ENCODE results near the gene PLSCR2. TPM values are rescaled to one million over a fixed set of nuclear protein-coding genes. Genes with fewer than 3 reads are reported as not detected.
"Not testable (repeated sequence)": the region's sequence is repeated elsewhere in the genome, so short reads cannot be mapped to it uniquely, and the experiment has no call there.

PLSCR2 gene
- total RNA-seq, result not detected
- long read RNA-seq, result 0 reads

DNA sequence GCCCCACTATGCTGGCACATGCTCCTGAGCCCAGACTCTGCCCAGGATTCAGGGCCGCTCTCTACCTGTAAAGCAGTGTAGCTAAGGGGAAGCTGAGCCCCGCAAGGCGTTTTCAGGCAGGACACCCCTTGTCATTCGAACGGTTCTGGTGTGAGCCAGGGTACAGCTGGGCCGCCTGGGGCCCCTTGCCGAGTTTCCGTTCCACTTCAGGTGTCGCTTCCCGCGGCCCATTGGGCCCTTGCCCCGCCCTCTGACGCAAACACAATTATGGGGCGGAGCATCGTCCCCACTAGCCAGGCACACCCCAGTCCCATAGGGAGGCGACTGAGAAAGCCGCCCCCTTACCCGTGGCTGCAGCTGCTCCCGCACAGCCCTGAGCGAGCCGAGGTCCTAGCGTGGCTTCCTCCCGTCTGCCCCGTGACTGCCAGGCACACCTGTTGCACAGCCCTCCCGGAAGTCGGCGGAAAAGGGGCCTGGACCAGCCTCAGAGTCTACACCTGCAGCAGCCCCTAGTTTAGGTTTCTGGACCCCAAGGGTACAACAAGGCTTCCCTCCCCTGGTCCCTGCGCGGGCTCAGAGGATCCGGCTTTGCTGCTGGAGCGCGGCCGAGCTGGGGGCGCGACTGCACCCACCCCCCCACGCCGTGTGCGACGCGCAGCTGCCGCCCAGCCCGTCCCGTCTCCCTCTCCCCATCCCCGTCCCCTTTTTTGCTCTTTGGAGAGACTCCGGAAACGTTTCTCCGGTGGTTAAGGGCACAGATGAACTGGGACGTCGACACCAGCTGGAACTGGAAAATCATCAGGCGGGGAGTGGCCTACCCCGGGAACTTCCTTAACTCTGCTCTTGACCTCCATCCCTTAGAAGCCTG is at the start of gene PLSCR2:
Gene PLSCR2, minus strand, starts transcription at position 412 of the 868 bp plus-strand sequence. CDS start 9,657 bp downstream, outside the sequence.
- DNase-seq (ENCODE audit: low spot score), result peak; percentile 91

DNA sequence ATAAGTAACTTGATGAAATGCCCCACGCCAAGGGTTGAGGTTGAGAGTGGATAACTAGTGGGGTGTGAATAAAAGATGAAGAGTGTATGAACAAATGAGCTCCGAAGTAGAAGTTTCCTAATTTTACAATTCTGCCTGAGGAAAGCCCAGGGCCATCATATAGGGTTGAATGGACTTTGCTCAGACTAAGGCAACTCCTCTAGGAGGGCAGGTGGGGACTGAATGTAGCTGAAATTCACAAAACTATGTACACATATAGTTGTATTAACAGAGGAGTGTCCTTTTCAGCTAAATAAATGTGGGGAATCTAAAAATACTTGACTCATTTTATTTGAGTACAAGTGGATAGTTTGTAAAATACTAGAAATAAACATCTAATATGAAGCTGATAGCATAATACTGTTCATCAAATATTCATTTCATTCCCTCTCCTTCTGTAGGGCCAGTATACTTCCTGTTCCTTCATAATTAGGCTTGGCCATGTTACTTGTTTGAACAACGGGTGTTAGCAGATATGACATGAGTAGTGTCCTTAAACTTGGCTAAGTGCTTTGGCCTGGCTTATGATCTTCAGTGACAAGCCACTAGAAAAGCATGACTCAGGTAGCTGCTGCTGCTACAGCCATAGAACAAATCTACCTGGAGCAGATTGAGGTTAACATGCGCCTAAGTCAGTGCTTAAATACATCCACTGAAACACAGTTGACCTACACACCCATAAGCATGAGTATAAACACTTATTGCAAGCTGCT is 48.5 kb upstream of the PLSCR2 start:
- no peak for DNase-seq (ENCODE audit: low spot score)

GRCh38 chr3:146513386-146514051 is 44.2 kb upstream of the PLSCR2 start:
- no peak for DNase-seq (ENCODE audit: low spot score)

GRCh38 chr3:146511402-146512134 is 42.2 kb upstream of the PLSCR2 start:
- no peak for DNase-seq (ENCODE audit: low spot score)

DNA sequence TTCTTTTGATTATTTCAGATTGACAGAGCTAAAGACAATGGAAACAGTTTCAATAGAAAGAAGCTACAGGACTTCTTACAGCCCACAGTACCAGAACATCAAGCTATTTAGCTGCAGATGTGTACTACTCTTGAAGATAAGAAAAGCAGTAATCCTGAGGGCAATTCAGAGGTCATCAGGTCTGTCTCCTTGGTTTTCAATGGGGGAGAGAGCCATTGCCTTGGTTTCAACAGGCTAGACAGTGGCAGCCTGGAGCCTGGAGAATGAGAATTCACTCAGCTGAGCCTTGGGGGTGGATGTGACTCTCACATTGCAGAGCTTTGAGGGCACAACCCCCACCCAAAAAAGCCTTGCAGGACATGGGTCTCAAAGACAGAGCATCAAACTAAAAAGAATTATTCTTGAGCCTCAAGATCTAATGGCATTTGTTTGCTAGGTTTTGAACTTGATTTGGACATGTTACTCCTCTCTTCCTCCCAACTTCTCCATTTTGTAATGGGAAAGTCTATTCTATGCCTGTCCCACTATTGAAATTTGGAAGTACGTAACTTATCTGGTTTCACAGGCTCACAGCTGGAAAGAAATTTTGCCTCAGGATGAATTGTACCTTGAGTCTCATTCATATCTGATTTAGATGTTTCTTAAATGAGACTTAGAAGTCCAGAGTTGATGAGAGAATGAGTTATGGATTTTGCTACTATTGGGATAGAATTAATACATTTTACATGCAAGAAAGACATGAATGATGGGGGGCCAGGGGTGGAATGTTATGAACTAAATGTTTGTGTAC is 38.2 kb upstream of the PLSCR2 start:
- DNase-seq (ENCODE audit: low spot score), result no peak

GRCh38 chr3:146505516-146505915 is 36.2 kb upstream of the PLSCR2 start:
- no peak for DNase-seq (ENCODE audit: low spot score)

DNA sequence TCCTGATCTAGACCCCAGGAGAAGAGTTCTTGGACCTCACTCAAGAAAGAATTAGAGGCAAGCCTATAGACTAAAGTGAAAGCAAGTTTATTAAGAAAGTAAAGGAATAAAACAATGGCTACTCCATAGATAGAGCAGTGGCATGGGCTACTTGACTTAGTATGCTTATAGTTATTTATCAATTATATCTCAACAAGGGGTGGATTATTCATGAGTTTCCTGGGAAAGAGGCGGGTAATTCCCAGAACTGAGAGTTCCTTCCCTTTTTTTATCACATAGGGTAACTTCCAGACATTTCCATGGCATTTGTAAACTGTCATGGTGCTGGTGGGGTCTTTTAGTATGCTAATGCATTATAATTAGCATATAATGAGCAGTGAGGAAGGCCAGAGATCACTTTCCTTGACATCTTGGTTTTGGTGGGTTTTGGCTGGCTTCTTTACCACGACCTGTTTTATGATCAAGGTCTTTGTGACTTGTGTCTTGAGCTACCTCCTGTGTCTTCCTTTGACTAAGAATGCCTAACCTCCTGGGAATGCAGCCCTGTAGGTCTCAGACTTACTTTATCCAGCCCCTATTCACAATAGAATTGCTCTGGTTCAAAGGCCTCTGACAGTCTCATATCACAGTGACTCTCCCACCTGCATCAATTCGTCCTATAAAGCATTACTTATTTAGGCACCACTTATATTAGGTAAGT is 35.3 kb upstream of the PLSCR2 start:
- no peak for DNase-seq (ENCODE audit: low spot score)

- no peak for DNase-seq (ENCODE audit: low spot score)
These were observed 34.3 kb upstream of the PLSCR2 start for GRCh38 chr3:146503461-146504202.

- DNase-seq (ENCODE audit: low spot score), result no peak
These were observed 33.6 kb upstream of the PLSCR2 start for GRCh38 chr3:146502887-146503460.

GRCh38 chr3:146501752-146502151 is 32.4 kb upstream of the PLSCR2 start:
- DNase-seq (ENCODE audit: low spot score), result no peak

DNA sequence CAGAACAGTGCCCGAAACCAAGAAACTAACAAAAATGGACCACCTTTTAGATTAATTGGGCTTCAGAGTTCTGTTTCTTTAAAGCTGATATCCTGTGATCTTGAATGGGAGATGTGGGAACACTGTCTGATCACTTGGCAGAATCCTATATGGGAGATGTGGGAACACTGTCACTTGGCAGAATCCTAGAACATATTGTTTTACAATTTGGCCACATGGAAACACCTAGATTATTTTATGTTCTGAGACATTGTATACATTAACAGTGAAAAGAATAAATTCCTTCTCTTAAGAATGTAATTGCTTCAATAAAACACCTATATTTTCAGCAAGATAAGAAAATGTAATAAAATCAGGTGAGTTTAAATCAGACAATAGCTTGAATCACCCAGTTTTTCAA is 30.3 kb upstream of the PLSCR2 start:
- no peak for DNase-seq (ENCODE audit: low spot score)

DNA sequence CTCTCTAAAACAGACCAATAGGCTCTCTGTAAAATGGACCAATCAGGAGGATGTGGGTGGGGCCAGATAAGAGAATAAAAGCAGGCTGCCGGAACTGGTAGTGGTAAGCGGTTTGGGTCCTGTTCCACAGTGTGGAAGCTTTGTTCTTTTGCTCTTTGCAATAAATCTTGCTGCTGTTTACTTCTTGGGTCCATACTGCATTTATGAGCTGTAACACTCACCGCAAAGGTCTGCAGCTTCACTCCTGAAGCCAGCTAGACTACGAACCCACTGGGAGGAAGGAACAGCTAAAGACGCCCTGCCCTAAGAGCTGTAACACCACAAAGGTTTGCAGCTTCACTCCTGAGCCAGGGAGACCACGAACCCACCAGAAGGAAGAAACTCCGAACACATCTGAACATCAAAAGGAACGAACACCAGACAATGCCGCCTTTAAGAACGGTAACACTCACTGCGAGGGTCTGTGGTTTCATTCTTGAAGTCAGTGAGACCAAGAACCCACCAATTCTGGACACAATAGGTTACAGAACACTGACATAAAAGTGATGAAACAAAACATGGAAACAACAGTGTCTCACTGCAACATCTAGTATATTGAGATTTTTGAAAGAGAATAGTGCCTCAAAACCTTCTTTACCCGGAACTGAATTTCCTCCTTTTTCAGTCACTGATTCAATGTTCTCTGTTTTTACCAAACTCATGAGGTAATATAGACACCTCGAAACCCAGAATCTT is 28.8 kb upstream of the PLSCR2 start:
- no peak for DNase-seq (ENCODE audit: low spot score)

DNA sequence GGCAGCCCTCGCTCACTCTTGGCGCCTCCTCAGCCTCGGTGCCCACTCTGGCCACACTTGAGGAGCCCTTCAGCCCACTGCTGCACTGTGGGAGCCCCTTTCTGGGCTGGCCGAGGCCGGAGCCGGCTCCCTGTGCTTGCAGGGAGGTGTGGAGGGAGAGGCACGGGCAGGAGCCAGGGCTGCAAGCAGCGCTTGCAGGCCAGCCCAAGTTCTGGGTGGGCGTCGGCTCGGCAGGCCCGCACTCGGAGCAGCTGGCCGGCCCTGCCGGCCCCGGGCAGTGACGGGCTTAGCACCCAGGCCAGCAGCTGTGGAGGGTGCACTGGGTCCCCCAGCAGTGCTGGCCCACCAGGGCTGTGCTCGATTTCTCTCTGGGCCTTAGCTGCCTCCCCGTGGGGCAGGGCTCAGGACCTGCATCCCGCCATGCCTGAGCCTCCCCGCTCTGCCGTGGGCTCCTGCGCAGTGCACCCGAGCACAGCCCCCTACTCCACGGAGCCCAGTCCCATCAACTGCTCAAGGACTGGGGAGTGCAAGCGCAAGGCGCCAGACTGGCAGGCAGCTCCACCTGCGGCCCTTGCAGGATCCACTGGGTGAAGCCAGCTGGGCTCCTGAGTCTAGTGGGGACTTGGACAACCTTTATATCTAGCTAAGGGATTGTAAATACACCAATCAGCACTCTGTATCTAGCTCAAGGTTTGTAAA is 27.9 kb upstream of the PLSCR2 start:
- DNase-seq (ENCODE audit: low spot score), result not testable (repeated sequence)

DNA sequence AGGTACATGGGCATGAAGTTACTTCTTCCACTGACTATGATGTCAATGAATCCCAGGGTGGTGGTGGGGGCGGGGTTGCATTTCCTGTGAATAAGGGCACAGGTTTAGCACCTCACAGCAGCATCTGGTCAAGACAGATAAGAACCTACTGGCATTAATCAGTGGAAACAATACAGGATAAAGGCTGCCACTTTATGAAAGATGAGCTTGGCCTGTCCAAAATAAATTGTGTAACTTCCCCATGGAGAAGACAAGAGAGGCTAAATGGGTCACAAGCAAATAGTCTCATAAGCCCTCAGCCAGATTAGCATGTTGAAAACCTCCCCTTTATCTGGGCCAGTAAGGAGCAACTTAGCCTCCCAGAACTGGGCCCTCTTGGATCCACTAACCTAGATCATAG is 27.4 kb upstream of the PLSCR2 start:
- no peak for DNase-seq (ENCODE audit: low spot score)

- no peak for DNase-seq (ENCODE audit: low spot score)
These were observed 26.9 kb upstream of the PLSCR2 start for GRCh38 chr3:146496251-146496650.

DNA sequence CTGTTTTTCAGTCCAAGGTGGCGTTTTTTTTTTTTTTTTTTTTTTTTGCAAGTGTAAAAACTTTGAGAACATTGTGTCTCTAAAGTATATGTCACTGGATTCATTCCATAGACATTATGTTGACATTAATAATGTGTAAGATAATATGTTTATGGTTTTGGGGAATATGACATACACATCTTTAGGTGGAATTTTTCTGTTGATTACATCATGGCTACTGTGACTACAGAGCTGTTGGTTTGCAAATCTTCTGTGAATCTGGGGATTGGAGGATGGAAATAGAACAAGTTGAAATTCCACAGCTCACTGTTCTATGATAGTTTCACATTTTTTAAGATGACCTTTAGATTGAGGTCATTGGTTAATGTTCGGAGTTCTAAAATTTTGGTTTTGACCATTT is 24.4 kb upstream of the PLSCR2 start:
- DNase-seq (ENCODE audit: low spot score), result no peak

DNA sequence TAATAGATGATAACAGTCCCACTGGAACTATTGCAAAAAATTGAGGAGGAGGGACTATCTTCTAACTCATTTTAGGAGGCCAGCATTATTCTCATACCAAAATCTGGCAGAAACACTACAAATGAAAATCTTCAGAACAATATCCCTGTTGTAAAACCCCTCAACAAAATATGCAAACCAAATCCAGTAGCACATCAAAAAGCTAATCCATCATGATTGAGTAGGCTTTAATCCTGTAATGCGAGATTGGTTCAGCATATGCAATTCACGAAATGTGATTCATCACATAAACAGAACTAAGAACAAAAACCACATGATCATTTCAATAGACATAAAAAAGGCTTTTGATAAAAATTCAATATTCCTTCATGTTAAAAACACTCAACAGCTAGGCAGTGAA is 23.9 kb upstream of the PLSCR2 start:
- no peak for DNase-seq (ENCODE audit: low spot score)
